T-cell (primary cell): ENCODE data around the gene AP3S1. TPM values are rescaled to one million over a fixed set of nuclear protein-coding genes. Genes with fewer than 3 reads are reported as not detected.

Source experiments
- ATAC-seq, 4 experiments: fragments of 200-7000 bp in 3 of 4; fragments of 150-1000 bp in 1 of 4; cut with Tn5 transposase; replicated peaks in 1 of 4; 1 replicate in 3 of 4; 2 replicates in 1 of 4; pipeline ENCODE4 v1.10.0; 2021; ENCODE audit warnings: moderate library complexity in 3 of 4, mild to moderate bottlenecking in 2 of 4, moderate number of reproducible peaks in 1 of 4
- CTCF ChIA-PET, 2 donors: fragments of 300-600 bp; sonication (Branson Sonifier 250); formaldehyde crosslinking; loops; one replicate each; lab custom pipeline; 2022; ENCODE audit warnings: antibody characterized with exemption in 2 of 2; lab: Charles Lee
- POLR2A ChIA-PET, 2 donors: fragments of 300-600 bp; sonication (Branson Sonifier 250); formaldehyde crosslinking; loops; one replicate each; lab custom pipeline; 2022; ENCODE audit warnings: antibody characterized with exemption in 2 of 2; lab: Charles Lee
- DNase-seq, 35 experiments: peaks; one replicate each; pipeline versions ENCODE4 v3.0.0 to v3.0.0-alpha.2; 2013 to 2023
- H3K27ac ChIP-seq: one replicate; pipeline ENCODE4 v1.5.1; 2013; ENCODE audit warnings: low read length
- H3K27me3 ChIP-seq, 2 experiments: replicated peaks in 1 of 2; 1 replicate in 1 of 2; 2 replicates in 1 of 2; pipeline versions ENCODE4 v1.6.1 to v1.7.0; 2013; ENCODE audit warnings: low read length in 1 of 2, mixed read lengths in 1 of 2; ENCODE audit not compliant: control insufficient read depth in 2 of 2, insufficient read depth in 2 of 2; ENCODE audit errors: extremely low read depth in 1 of 2
- H3K36me3 ChIP-seq, 2 donors: 1 replicate in 1 of 2; 2 replicates in 1 of 2; pipeline versions ENCODE4 v1.6.1 to v1.7.0; 2013; ENCODE audit warnings: low read length in 1 of 2; ENCODE audit not compliant: control insufficient read depth in 2 of 2, insufficient read depth in 1 of 2; ENCODE audit errors: extremely low read depth in 1 of 2
- H3K4me1 ChIP-seq, 2 experiments: 1 replicate in 1 of 2; 2 replicates in 1 of 2; pipeline versions ENCODE4 v1.6.1 to v1.7.0; 2013; ENCODE audit warnings: low read length in 2 of 2, mixed read lengths in 1 of 2; ENCODE audit not compliant: insufficient read depth in 2 of 2, control insufficient read depth in 1 of 2; ENCODE audit errors: extremely low read depth in 1 of 2
- H3K4me3 ChIP-seq, 2 donors: 1 replicate in 1 of 2; 2 replicates in 1 of 2; pipeline versions ENCODE4 v1.5.1 to v1.7.0; 2013; ENCODE audit warnings: mild to moderate bottlenecking in 2 of 2, low read length in 1 of 2, moderate library complexity in 1 of 2; ENCODE audit not compliant: control insufficient read depth in 1 of 2; ENCODE audit errors: extremely low read depth in 1 of 2
- H3K9me3 ChIP-seq: 2 replicates; pipeline ENCODE4 v1.7.0; 2013
- H3K27ac Mint-ChIP-seq, 2 donors: one replicate each; pipeline ENCODE4 v1.8.0; 2020 to 2021; ENCODE audit warnings: mild to moderate bottlenecking in 2 of 2, mixed read lengths in 2 of 2
- H3K27me3 Mint-ChIP-seq, 2 donors: one replicate each; pipeline ENCODE4 v1.8.0; 2021 to 2022; ENCODE audit warnings: mixed read lengths in 2 of 2
- H3K36me3 Mint-ChIP-seq: one replicate; pipeline ENCODE4 v1.8.0; 2021; ENCODE audit warnings: mixed read lengths
- H3K4me1 Mint-ChIP-seq, 3 donors: one replicate each; pipeline ENCODE4 v1.8.0; 2020 to 2022; ENCODE audit warnings: mixed read lengths in 3 of 3, mild to moderate bottlenecking in 1 of 3
- H3K4me3 Mint-ChIP-seq, 3 donors: one replicate each; pipeline ENCODE4 v1.8.0; 2020 to 2022; ENCODE audit warnings: mild to moderate bottlenecking in 3 of 3, mixed read lengths in 3 of 3, moderate library complexity in 3 of 3
- H3K9me3 Mint-ChIP-seq, 3 donors: one replicate each; pipeline ENCODE4 v1.8.0; 2020 to 2022; ENCODE audit warnings: mixed read lengths in 3 of 3
- WGBS: methylation state at CpG from one replicate; pipeline ENCODE4 v1.1.5; 2013; ENCODE audit warnings: missing lambda C conversion rate; ENCODE audit not compliant: insufficient coverage; 5-methylcytosine and 5-hydroxymethylcytosine counted together
- total RNA-seq, 35 experiments: library from RNA in 6 of 35; stranded (reverse) in 6 of 35; fragments of 120-200 nt in 1 of 35; gene quantifications; one replicate each; pipeline versions ENCODE4 v1.2.1 to v1.2.4 and lab custom pipeline; 2013 to 2026

AP3S1 gene
- total RNA-seq, 5 donors from 2014 or later (not counting 1 experiment from before 2014, with no cell fraction given) = 36.4 to 44.2 (median 39.2) TPM

DNA sequence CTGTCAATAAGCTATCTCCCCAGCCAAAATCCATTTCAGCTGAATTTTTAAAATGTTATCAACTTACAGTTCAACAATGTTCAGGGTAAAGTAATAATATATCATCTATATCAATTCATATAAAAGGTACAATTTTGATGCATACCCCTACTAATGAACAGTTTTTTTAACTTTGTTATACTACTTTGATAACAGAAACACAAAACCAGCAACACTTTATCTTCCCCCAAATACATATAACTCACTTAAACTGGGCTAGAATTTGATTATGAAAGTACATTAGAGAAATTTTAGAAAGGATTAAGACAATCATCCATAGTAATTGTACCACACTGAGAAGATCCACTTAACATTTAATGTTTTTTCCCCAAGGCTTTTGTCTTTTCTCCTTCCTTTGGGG is 30.3 kb upstream of the AP3S1 start:
- H3K27ac Mint-ChIP-seq = no peak overlapping the region
- no peak overlapping the region for H3K27ac ChIP-seq
- ATAC-seq = no peak
- H3K27me3 Mint-ChIP-seq = peaks cover 38 to 47% of the 10 kb centered on the region in 2 donors
- POLR2A ChIA-PET = no interaction called here
- no peak overlapping the region for H3K4me3 Mint-ChIP-seq
- H3K9me3 Mint-ChIP-seq = no peaks in the 10 kb centered on the region
- CTCF ChIA-PET = no interaction called here
- H3K4me1 ChIP-seq = peaks cover 2 to 11% of the 10 kb centered on the region in 2 experiments
- no peaks in the 10 kb centered on the region for H3K9me3 ChIP-seq
- no peaks in the 10 kb centered on the region for H3K36me3 ChIP-seq
- no peak overlapping the region for H3K4me3 ChIP-seq
- peaks cover 14 to 22% of the 10 kb centered on the region in 2 experiments for H3K27me3 ChIP-seq
- H3K4me1 Mint-ChIP-seq = peaks cover 16 to 19% (median 16%) of the 10 kb centered on the region in 3 donors
- H3K36me3 Mint-ChIP-seq = no peaks in the 10 kb centered on the region
- no peak for DNase-seq

DNA sequence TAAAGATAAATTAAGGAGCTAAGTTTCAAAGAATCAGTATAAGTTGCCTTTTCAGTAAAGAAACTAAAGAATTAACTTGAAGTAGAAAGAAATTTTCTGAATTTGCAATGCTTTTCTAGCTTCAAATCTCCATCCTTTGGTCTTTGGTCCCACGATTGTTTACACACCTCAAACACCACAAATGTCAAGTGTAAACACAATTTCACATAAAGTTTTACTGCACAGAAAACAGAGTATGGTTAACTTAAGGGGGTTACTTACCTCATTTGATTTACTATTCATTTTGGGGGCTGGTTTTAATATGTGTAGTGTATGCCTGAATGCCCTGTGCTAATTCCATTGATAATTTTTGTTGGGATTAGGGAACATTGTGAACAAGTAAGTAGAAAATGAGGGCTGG is 29.4 kb upstream of the AP3S1 start:
- POLR2A ChIA-PET = interaction anchor here in 1 of 2 donors (0.8 kb wide), 1 partner anchor 271 kb away, joined by 4 read pairs; no protein-coding TSS in a partner anchor
- no peak overlapping the region for H3K4me3 Mint-ChIP-seq
- H3K36me3 Mint-ChIP-seq = no peaks in the 10 kb centered on the region
- ATAC-seq (no peak), DNase-seq (no peak)
- CTCF ChIA-PET = interaction anchor here in 1 of 2 donors (0.6 kb wide), 1 partner anchor 280 kb away, joined by 7 read pairs; no protein-coding TSS in a partner anchor
- H3K9me3 Mint-ChIP-seq = no peaks in the 10 kb centered on the region
- peaks cover 18 to 21% (median 19%) of the 10 kb centered on the region in 3 donors for H3K4me1 Mint-ChIP-seq
- no peaks in the 10 kb centered on the region for H3K36me3 ChIP-seq
- peaks cover 44 to 50% of the 10 kb centered on the region in 2 donors for H3K27me3 Mint-ChIP-seq
- no CpG with 5 or more reads among the region's 1 CpG for WGBS
- peaks cover 0 to 15% of the 10 kb centered on the region in 2 experiments for H3K4me1 ChIP-seq
- peaks cover 17 to 27% of the 10 kb centered on the region in 2 experiments for H3K27me3 ChIP-seq
- H3K27ac ChIP-seq = no peak overlapping the region
- H3K4me3 ChIP-seq = no peak overlapping the region
- H3K27ac Mint-ChIP-seq = no peak overlapping the region
- H3K9me3 ChIP-seq = no peaks in the 10 kb centered on the region

DNA sequence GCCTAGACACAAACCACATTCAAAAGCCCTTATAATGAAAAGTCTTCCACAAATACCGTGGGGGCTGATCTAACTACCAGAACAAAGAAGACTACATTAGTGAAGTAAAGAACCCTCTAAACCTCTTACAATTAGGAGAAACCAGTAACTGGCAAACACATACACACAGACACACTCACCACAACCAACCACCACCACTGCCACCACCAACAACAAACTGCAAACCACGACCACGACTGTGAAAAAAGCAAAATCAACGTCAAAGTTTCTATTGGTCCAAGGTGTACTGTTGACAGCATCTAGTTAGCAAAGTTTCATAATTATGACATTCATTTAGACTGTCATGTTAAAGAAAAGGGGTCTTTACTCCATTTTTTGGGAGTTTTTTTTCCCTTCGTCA is 28.0 kb upstream of the AP3S1 start:
- Mint-ChIP-seq H3K27me3 (peaks cover 58% of the 10 kb centered on the region in 2 donors), H3K27ac (no peak overlapping the region), H3K36me3 (no peaks in the 10 kb centered on the region), H3K4me1 (peaks cover 17 to 20% (median 18%) of the 10 kb centered on the region in 3 donors), H3K4me3 (no peak overlapping the region), H3K9me3 (no peaks in the 10 kb centered on the region)
- H3K27me3 ChIP-seq = peaks cover 20 to 30% of the 10 kb centered on the region in 2 experiments
- CTCF ChIA-PET = interaction anchor here in 1 of 2 donors (0.6 kb wide), 1 partner anchor 28 kb away, joined by 4 read pairs; no protein-coding TSS in a partner anchor
- ATAC-seq (no peak), DNase-seq (no peak)
- POLR2A ChIA-PET = interaction anchor here in 1 of 2 donors (0.7 kb wide), 1 partner anchor 148 kb away, joined by 4 read pairs; no protein-coding TSS in a partner anchor
- H3K4me3 ChIP-seq = no peak overlapping the region
- H3K9me3 ChIP-seq = no peaks in the 10 kb centered on the region
- peaks cover 0 to 15% of the 10 kb centered on the region in 2 experiments for H3K4me1 ChIP-seq
- WGBS = 0% methylated on average over 1 of the region's 5 CpGs
- no peaks in the 10 kb centered on the region for H3K36me3 ChIP-seq
- H3K27ac ChIP-seq = no peak overlapping the region

DNA sequence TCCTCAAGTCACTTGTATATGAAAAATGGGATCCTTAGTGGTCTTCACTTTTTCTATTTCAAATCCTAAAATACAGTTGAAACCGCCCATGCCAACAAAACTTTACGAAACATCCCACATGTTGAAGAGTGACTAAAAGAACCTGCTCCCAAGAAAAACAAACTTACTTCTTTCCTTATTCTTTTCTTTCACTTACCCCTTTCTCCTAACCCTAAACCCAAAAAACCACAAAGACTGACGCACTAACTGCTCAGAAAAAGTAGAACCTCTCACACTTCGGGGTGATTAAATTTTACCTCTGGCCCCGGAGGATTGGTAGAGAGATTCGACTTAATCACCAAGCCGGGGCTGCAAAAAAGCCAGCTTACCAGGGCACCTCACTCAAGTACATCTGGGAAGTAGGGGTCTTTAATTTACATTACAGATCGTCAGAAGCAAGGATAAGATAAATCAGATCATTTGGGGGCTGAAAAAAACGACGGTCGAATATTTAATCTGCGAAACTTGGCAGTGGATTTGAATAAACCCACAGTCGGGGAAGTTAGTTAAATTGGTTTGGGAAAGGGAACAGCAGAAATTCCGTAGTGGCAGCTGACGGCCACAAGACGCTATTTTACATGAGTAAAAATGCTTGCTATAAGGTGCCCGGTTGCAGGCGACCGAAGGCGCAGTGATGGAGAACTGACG is 26.6 kb upstream of the AP3S1 start:
- no peak for ATAC-seq
- peaks cover 23 to 34% of the 10 kb centered on the region in 2 experiments for H3K27me3 ChIP-seq
- ChIA-PET POLR2A (interaction anchor here in 1 of 2 donors (0.6 kb wide), 1 partner anchor 745 kb away, joined by 4 read pairs; no protein-coding TSS in a partner anchor), CTCF (no interaction called here)
- whole genome bisulfite sequencing = 33% methylated on average over 12 of the region's 21 CpGs
- Mint-ChIP-seq H3K4me1 (peaks cover 17 to 20% (median 18%) of the 10 kb centered on the region in 3 donors), H3K27ac (no peak overlapping the region), H3K4me3 (peak overlapping the region; percentile 37 to 72 (median 45)), H3K9me3 (no peaks in the 10 kb centered on the region), H3K36me3 (no peaks in the 10 kb centered on the region), H3K27me3 (peaks cover 65 to 66% of the 10 kb centered on the region in 2 donors)
- H3K4me1 ChIP-seq = peaks cover 0 to 15% of the 10 kb centered on the region in 2 experiments
- H3K4me3 ChIP-seq = no peak overlapping the region
- no peaks in the 10 kb centered on the region for H3K9me3 ChIP-seq
- no peaks in the 10 kb centered on the region for H3K36me3 ChIP-seq
- DNase-seq = no peak
- H3K27ac ChIP-seq = no peak overlapping the region

DNA sequence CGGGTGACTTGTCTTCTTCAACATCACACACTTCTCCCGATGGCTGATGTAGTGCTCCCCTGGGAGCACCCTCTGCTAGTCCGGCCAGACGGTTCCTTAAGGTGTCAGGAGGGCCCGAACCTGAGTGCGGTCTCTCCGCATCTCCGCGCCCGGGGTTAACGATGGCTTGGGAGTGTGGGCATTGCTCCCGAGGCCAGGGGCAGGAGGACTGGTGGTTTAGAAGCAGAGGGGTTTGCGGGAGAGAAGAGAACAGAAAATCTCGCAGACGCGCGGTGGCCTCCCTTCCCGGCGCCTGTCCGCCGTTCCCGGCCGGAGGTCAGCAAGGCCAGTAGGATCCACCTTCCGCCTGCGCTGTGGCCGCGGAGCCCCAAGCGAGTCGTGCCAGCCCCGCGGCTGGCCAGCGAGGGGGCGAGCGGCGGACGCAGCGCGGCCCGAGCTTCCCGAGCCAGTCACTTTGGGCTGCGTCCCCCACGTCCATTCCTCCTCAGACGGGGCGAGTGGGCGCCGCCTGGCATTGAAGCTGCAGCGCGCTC is 26.0 kb upstream of the AP3S1 start:
- DNase-seq (no peak), ATAC-seq (peak in 2 of 4 experiments; percentile 24 to 26)
- ChIA-PET CTCF (no interaction called here), POLR2A (interaction anchor here (0.5 to 0.7 kb wide), 2 partner anchors 57 to 227 kb away, joined by 7 to 10 read pairs; no protein-coding TSS in a partner anchor)
- H3K4me3 Mint-ChIP-seq = peak overlapping the region; percentile 57 to 72 (median 68)
- Histone ChIP-seq H3K4me3 (peak overlapping the region; percentile 8 to 80), H3K9me3 (no peaks in the 10 kb centered on the region), H3K27ac (no peak overlapping the region), H3K27me3 (peaks cover 23 to 34% of the 10 kb centered on the region in 2 experiments), H3K4me1 (peaks cover 0 to 15% of the 10 kb centered on the region in 2 experiments), H3K36me3 (no peaks in the 10 kb centered on the region)
- H3K9me3 Mint-ChIP-seq = no peaks in the 10 kb centered on the region
- peaks cover 17 to 20% (median 18%) of the 10 kb centered on the region in 3 donors for H3K4me1 Mint-ChIP-seq
- no peak overlapping the region for H3K27ac Mint-ChIP-seq
- peaks cover 69 to 71% of the 10 kb centered on the region in 2 donors for H3K27me3 Mint-ChIP-seq
- no peaks in the 10 kb centered on the region for H3K36me3 Mint-ChIP-seq
- WGBS = 7% methylated on average over 48 of the region's 48 CpGs
